ENCODE results near the gene ENTPD8. TPM values are rescaled to one million over a fixed set of nuclear protein-coding genes. Genes with fewer than 3 reads are reported as not detected.
A peak's percentile ranks its signal among the peaks of the same experiment; 100 is the strongest.

ENTPD8 gene
- total and polyA plus RNA-seq, 2 of the 13 experiments (the other 11 are each of a cell fraction or from before 2014, with no cell fraction given): 0.26 to 0.44 TPM

DNA sequence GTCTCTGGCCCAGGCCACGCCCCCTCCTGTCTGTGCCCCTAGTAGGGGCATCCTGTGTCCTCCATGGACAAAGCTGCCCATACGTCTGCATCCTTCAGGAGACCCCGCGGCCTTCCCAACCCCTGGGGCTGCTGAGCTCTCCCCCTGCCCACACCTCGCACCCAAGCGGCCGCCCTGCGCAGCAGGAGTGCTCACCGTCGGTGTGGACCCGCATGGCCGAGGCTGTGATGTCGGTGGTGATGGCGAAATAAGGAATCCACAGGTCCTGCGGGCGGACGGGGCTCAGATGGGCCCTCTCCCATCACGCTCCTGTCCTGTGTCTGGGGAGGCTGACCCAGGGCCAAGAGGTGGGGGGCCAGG is 22.8 kb upstream of the ENTPD8 start:
- 98% methylated on average over 17 of the region's 18 CpGs for WGBS (ENCODE audit: low lambda C conversion rate)
- intact Hi-C loops (cut with micrococcal nuclease; ENCODE audit: unreplicated experiment) (no loop called here), in situ Hi-C loops (cut with HindIII; ENCODE audit: extremely low pct_ligation_motif_present, low pct_unique_long_range_greater_than_20kb) (no loop called here)
- no peak overlapping the region for H2AFZ ChIP-seq (ENCODE audit: low read length)
- no peaks in the 10 kb centered on the region; a peak in 1 of 5 replicates for H3K27me3 ChIP-seq (ENCODE audit: control insufficient read depth in 1 of 2, insufficient read depth in 2 of 2, low read length in 2 of 2)
- FAIRE-seq (no peak), ATAC-seq (no peak), DNase-seq (ENCODE audit: low spot score) (no peak)
- ChIA-PET CTCF (ENCODE audit: low intra/inter-chr PET ratio, low total read pairs) (no interaction called here), POLR2A (no interaction called here)
- H3K27ac ChIP-seq (ENCODE audit: extremely low read length, insufficient read depth, low read length): peak overlapping the region; percentile 58
- H3K36me3 ChIP-seq (replicated peaks in 1 of 2; ENCODE audit: control insufficient read depth in 1 of 2, insufficient read depth in 2 of 2, low read length in 2 of 2): no peaks in the 10 kb centered on the region
- peak overlapping the region; percentile 42; the same call in 1 of the 2 replicates for H3K9ac ChIP-seq (ENCODE audit: insufficient read depth, low read depth, low read length)
- peaks cover 63% of the 10 kb centered on the region for H3K4me1 ChIP-seq (ENCODE audit: insufficient read depth, low read length)
- peak overlapping the region in 2 of 3 experiments; percentile 2 to 51; a peak in 3 of 6 replicates for H3K4me3 ChIP-seq (replicated peaks in 1 of 3; ENCODE audit: insufficient read depth in 1 of 3, low read depth in 2 of 3, low read length in 3 of 3)
- H3K79me2 ChIP-seq (ENCODE audit: insufficient read depth, low read length): no peaks in the 10 kb centered on the region
- peak overlapping the region; percentile 66 for H3K4me2 ChIP-seq (ENCODE audit: low read depth, low read length)
- no peaks in the 10 kb centered on the region for H4K20me1 ChIP-seq (ENCODE audit: insufficient read depth, low read length)
- BruUV-seq (replicated peaks): no TSS peak
- no peaks in the 10 kb centered on the region for H3K9me3 ChIP-seq (ENCODE audit: low read length)
- TF ChIP-seq RFXAP (CRISPR knock-in tag; IDR thresholded peaks at IDR 0.05; ENCODE audit: borderline replicate concordance) (no peak), XRCC5 (optimal IDR thresholded peaks at IDR 0.05; ENCODE audit: low read length) (no peak), ZNF841 (CRISPR knock-in tag; IDR thresholded peaks at IDR 0.05; ENCODE audit: borderline replicate concordance) (no peak), NPAS2 (CRISPR knock-in tag; IDR thresholded peaks at IDR 0.05; ENCODE audit: borderline replicate concordance) (no peak), ZNF761 (CRISPR knock-in tag; conservative IDR thresholded peaks at IDR 0.05) (no peak), ZNF160 (CRISPR knock-in tag; IDR thresholded peaks at IDR 0.05) (no peak), ZNF180 (CRISPR knock-in tag; IDR thresholded peaks at IDR 0.05; ENCODE audit: borderline replicate concordance, low read depth) (no peak), EP300 (IDR thresholded peaks at IDR 0.05; ENCODE audit: low read depth in 2 of 2, low read length in 2 of 2) (no peak), EP300 (CRISPR knock-in tag; IDR thresholded peaks at IDR 0.05; ENCODE audit: borderline replicate concordance) (no peak), DMAP1 (CRISPR knock-in tag; IDR thresholded peaks at IDR 0.05) (no peak), ZNF446 (CRISPR knock-in tag; IDR thresholded peaks at IDR 0.05) (0 out of 2 replicates have a peak, but pooled peaks have one; percentile 11), CBX5 (CRISPR knock-in tag; IDR thresholded peaks at IDR 0.05; ENCODE audit: borderline replicate concordance) (no peak), MAZ (IDR thresholded peaks at IDR 0.05; ENCODE audit: borderline replicate concordance, low read depth, low read length) (no peak), MAZ (CRISPR knock-in tag; IDR thresholded peaks at IDR 0.05; ENCODE audit: low read depth) (0 out of 2 replicates have a peak, but pooled peaks have one; percentile 43), ZNF713 (CRISPR knock-in tag; IDR thresholded peaks at IDR 0.05) (0 out of 2 replicates have a peak, but pooled peaks have one; percentile 39)
- TF ChIP-seq, protein P1, sequence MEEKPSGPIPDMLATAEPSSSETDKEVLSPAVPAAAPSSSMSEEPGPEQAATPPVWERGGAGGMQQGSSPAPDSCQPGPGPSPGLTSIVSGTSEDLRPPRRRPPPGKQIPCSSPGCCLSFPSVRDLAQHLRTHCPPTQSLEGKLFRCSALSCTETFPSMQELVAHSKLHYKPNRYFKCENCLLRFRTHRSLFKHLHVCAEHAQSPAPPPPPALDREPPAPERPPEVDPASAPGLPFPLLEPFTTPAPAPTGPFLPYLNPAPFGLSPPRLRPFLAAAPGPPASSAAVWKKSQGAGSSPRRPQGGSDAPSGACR (CRISPR knock-in tag; IDR thresholded peaks at IDR 0.05): 0 out of 2 replicates have a peak, but pooled peaks have one; percentile 9
- TF ChIP-seq, protein P2, sequence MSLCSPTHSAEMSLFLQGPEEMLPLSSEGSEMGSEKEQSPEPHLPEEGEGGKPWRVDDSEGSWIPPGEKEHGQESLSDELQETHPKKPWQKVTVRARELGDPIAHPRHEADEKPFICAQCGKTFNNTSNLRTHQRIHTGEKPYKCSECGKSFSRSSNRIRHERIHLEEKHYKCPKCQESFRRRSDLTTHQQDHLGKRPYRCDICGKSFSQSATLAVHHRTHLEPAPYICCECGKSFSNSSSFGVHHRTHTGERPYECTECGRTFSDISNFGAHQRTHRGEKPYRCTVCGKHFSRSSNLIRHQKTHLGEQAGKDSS (CRISPR knock-in tag; IDR thresholded peaks at IDR 0.05; ENCODE audit: borderline replicate concordance, low read depth): no peak
- TF ChIP-seq, protein P3, sequence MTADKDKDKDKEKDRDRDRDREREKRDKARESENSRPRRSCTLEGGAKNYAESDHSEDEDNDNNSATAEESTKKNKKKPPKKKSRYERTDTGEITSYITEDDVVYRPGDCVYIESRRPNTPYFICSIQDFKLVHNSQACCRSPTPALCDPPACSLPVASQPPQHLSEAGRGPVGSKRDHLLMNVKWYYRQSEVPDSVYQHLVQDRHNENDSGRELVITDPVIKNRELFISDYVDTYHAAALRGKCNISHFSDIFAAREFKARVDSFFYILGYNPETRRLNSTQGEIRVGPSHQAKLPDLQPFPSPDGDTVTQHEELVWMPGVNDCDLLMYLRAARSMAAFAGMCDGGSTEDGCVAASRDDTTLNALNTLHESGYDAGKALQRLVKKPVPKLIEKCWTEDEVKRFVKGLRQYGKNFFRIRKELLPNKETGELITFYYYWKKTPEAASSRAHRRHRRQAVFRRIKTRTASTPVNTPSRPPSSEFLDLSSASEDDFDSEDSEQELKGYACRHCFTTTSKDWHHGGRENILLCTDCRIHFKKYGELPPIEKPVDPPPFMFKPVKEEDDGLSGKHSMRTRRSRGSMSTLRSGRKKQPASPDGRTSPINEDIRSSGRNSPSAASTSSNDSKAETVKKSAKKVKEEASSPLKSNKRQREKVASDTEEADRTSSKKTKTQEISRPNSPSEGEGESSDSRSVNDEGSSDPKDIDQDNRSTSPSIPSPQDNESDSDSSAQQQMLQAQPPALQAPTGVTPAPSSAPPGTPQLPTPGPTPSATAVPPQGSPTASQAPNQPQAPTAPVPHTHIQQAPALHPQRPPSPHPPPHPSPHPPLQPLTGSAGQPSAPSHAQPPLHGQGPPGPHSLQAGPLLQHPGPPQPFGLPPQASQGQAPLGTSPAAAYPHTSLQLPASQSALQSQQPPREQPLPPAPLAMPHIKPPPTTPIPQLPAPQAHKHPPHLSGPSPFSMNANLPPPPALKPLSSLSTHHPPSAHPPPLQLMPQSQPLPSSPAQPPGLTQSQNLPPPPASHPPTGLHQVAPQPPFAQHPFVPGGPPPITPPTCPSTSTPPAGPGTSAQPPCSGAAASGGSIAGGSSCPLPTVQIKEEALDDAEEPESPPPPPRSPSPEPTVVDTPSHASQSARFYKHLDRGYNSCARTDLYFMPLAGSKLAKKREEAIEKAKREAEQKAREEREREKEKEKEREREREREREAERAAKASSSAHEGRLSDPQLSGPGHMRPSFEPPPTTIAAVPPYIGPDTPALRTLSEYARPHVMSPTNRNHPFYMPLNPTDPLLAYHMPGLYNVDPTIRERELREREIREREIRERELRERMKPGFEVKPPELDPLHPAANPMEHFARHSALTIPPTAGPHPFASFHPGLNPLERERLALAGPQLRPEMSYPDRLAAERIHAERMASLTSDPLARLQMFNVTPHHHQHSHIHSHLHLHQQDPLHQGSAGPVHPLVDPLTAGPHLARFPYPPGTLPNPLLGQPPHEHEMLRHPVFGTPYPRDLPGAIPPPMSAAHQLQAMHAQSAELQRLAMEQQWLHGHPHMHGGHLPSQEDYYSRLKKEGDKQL (CRISPR knock-in tag; IDR thresholded peaks at IDR 0.05; ENCODE audit: low read depth): no peak
- TF ChIP-seq, protein P4, sequence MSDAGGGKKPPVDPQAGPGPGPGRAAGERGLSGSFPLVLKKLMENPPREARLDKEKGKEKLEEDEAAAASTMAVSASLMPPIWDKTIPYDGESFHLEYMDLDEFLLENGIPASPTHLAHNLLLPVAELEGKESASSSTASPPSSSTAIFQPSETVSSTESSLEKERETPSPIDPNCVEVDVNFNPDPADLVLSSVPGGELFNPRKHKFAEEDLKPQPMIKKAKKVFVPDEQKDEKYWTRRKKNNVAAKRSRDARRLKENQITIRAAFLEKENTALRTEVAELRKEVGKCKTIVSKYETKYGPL (CRISPR knock-in tag; IDR thresholded peaks at IDR 0.05): no peak
